Glomerular endothelial cell (primary cell): ENCODE data around the gene LDAF1. TPM values are rescaled to one million over a fixed set of nuclear protein-coding genes. Genes with fewer than 3 reads are reported as not detected.
"Not testable (repeated sequence)": the region's sequence is repeated elsewhere in the genome, so short reads cannot be mapped to it uniquely, and the experiment has no call there.

ENCODE experiments used
- DNase-seq: peaks from one replicate; pipeline ENCODE4 v3.0.0-alpha.2; 2011; ENCODE audit warnings: low read depth, low spot score; ENCODE audit errors: extremely low read depth
- total RNA-seq: library from RNA; depleted of rRNA; stranded (reverse); fragments of >200 nt; gene quantifications from 2 replicates; pipeline ENCODE4 v1.2.3, GENCODE V29; 2015

LDAF1 gene
- total RNA-seq, 1 donor from 2014 or later, result 33.3 TPM

GRCh38 chr16:21192991-21193390, 34.5 kb downstream of the LDAF1 start:
- no peak for DNase-seq

DNA sequence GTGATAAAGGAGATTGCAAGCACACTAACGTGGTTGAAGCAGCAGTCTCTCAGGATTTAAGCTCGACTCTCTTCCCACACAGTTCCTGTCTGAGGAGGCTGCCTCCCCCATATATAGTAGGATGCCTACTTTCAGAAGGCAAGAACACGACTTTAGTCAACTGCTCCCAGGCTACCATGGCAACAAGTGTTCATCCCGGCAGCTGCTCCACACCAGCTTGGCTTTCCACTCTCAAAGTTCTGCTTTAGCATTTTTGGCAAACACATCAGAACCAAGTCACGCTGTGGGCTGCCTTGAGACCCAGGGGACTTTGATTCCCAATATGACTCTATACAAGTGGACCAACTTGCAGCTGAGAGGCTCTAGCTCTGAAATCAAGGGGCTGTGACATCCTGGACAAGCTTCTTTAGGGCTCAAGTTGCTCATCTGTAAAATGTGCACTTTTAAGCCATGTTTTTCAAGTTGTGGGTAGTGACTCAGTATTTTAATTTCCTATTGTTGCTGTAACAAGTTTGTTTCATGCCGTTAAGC, 36.4 kb downstream of the LDAF1 start:
- no peak for DNase-seq

DNA sequence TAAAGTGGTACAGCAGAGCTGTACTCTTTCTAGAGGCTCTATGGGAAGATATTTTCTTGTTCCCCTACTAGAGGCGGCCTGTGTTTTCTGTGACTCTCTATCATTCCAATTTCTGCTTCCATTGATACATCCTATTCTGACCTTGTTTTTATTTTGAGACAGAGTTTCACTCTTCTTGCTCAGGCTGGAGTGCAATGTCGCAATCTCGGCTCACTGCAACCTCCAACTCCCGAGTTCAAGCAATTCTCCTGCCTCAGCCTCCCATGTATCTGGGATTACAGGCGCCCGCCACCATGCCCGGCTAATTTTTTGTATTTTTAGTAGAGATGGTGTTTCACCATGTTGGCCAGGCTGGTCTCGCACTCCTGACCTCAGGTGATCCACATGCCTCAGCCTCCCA, 36.9 kb downstream of the LDAF1 start:
- DNase-seq, result not testable (repeated sequence)

- no peak for DNase-seq
Observed at GRCh38 chr16:21197112-21197511, 38.6 kb downstream of the LDAF1 start.

- DNase-seq, result no peak
Observed at GRCh38 chr16:21197621-21198020, 39.1 kb downstream of the LDAF1 start.

GRCh38 chr16:21199607-21200218, 41.2 kb downstream of the LDAF1 start:
- no peak for DNase-seq

- no peak for DNase-seq
Observed at GRCh38 chr16:21203155-21203797, 44.8 kb downstream of the LDAF1 start.

DNA sequence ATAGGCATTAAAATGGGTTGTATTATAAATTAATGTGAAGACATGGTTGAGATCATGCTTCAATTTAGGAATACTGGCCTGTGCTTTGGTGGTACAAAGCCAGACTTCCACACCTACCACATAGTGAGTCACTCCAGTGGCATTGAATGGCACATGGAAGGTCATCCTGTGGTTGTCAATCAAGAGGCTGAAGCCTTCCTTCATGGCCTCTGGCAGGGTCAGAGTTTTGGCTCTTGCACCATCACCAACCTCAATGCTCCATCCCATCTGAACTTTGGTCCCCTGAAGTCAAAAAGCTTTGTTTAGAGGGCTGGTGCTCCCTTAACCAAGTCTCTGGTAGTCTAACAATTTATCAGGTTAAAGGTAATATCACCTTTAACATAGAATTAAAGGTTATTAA, 46.8 kb downstream of the LDAF1 start:
- DNase-seq, result no peak

- no peak for DNase-seq
Observed at GRCh38 chr16:21206550-21206949, 48.1 kb downstream of the LDAF1 start.

GRCh38 chr16:21208446-21209230, 50.2 kb downstream of the LDAF1 start:
- DNase-seq, result no peak

DNA sequence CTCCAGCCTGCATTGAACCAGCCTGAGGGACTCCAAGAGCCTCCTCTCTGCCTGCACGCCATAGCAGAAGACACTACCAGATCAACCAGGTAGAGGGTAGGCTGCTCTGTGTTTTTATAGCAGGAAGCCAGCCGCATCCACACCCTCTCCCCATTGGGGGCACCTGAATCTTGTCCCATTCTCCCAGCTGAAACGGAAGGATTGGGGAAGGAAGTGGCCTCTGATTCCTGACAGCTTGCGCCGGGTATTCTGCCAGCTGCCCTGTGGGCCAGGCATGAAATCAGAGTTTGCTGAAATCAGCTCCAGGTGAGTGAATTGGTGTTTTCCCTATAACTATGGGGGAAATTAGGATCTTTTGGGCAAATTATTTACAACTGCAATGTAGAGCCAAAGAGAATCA, 53.0 kb downstream of the LDAF1 start, which contains the start of gene ZP2:
TSS of gene ZP2 (minus strand) at position 89 of the 400 bp plus-strand sequence. CDS start at position 62, 27 bp downstream.
- no peak for DNase-seq

DNA sequence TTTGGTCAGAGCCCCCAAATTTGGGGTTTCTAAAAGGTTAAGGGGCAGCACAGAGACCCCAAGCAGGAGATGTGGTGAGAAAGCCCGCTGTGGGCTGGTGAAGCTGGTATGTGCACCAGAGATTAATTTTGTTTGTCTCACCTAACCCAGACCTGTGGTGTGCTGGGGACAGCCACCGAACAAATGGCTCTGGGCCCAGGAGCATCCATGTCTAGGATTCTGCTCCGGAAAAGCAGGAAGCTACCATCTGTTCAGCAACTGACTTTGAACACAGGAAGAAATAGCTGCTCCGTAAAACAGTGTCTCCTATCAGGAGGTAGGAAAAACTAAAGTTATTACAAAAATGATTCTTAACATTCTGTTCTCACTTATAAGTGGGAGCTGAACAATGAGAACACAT, 55.6 kb downstream of the LDAF1 start:
- DNase-seq, result no peak

DNA sequence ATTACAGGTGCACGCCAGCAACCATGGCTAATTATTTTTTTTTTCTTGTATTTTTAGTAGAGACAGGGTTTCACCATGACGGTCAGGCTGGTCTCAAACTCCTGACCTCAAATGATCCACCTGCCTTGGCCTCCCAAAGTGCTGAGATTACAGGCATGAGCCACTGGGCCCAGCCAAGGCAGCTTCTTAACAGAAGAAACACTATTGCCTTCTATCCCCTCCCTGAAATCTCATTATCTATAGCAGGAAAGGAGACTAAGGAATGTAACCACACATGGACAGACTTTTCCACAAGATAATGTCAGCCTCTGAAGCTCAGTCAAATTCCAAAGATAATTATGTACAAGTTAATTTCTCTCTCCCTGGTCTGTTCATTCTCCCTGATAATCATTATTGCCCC, 58.6 kb downstream of the LDAF1 start:
- no peak for DNase-seq

DNA sequence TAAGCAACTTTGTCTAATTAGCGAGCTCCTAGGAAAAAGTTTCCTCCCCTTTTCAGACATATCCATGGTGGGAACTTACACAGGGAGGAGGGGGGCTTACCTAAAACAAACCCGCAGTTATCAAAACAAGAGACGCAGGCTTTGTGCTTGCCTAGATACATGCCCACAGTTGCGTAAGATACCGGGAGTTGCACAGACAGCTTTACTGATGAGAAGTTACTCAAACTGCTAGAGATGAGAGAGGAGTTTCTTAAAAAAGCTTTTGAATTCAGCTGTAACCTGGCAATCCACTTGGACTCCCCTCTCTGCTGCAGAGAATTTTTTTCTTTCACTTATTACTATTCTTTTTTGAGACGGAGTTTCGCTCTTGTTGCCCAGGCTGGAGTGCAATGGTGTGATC, 59.7 kb downstream of the LDAF1 start:
- no peak for DNase-seq

- no peak for DNase-seq
Observed at GRCh38 chr16:21219551-21219950, 61.1 kb downstream of the LDAF1 start.

DNA sequence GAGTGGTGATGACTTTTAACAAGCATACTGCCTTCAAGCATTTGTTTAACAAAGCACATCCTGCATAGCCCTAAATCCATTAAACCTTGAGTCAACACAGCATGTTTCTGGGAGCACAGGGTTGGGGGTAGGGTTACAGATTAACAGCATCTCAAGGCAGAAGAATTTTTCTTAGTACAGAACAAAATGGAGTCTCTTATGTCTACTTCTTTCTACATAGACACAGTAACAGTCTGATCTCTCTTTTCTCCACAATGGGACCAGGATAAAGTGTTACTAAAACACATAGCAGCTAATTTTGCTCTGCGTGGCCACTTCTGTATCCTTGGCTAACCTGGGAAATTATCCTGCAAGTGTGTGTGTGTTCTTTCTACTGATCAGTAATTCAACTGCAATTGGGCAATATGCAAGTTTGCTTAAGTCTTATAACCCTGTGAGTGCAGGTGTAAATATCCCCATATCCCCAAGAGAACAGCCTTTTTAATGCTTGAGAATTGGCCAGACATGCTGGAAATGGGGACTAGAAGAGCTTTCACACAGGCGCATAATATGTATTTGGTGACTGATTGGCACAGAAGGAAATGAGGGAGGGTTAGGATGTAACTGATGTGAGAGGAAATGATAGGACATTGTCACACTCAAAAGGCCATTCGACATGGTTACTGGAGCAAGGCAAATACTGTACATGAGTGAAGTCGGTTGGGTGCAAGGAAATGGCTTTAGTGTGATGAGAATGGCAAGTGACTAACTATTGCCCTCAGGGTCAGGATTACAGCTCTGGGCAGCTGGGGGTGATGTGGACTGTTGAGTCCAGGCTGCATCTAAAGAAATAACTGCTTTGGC, 64.2 kb downstream of the LDAF1 start:
- DNase-seq, result no peak

DNA sequence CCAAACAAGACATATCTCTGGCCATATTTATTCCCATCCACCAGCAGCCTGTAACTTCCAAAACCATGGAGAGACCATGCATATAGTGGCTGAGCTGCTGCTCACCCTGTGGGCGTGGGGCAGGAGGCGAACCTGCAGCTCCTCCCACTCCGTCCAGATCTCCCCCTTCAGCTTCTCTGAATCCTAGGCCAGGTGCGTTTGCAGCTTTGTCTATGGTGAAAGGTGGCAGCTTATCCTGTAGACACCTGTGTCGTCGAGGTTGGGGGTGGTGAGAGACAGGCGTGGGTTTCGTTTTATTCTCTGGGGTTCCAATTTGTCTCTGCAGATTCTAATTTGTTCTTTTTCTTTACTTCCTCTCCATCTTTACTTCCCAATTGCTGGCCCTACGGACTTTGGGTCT, 65.3 kb downstream of the LDAF1 start:
- DNase-seq, result no peak

GRCh38 chr16:21224800-21225199, 66.3 kb downstream of the LDAF1 start:
- no peak for DNase-seq

DNA sequence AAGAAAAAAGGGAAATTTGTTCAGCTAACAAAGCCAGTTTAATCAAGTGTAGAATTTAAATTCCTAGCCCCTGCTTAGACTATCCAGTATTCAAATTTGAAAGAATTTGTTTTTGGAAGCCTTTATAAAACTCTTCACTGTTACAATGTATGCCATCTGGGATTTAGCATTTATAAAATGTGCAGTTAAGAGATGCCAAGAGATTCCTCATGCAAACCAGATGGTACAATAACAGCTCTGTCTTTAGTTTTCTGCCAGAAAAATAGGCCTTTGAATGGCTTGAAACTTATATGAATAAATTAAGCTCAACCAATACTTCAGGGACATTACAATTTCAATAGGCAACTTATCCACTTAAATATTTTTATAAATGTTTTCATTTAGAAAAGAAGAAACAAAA, 68.3 kb downstream of the LDAF1 start:
- DNase-seq, result no peak

- no peak for DNase-seq
Observed at GRCh38 chr16:21227866-21228265, 69.4 kb downstream of the LDAF1 start.
